Posterior cingulate gyrus (tissue), 11 donors: ENCODE measurements around the gene PAQR8.

Source experiments
- DNase-seq, 10 donors: peaks; one replicate each; pipeline versions ENCODE4 v3.0.0 to v3.0.0-alpha.2; 2020 to 2021; ENCODE audit warnings: mixed read lengths in 3 of 10
- intact Hi-C: fragments of 100-400 bp; cut with DNase I; formaldehyde crosslinking; loops from one replicate; pipeline ENCODE4 v1.15.1; 2023

The PAQR8 gene

DNA sequence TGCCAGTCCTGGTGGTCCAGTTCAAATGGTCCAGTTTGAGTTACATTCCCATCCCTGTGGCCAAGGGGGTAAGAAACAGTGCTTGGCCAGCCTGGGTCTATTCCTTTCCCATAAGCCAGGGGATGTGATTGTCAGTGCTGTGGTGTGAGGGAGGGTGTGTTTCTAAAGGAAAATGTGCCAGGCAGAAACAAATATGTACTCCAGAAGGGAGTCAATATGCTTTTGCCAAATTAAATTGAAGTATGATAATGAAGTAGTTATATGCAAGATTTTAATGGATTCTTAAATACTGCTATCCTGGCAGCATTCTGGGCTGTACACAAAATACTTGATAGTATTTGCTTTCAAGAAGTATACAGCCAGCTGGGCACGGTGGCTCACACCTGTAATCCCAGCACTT lies 16.6 kb upstream of the PAQR8 start:
- intact Hi-C loops = no loop called here
- DNase-seq = no peak

DNA sequence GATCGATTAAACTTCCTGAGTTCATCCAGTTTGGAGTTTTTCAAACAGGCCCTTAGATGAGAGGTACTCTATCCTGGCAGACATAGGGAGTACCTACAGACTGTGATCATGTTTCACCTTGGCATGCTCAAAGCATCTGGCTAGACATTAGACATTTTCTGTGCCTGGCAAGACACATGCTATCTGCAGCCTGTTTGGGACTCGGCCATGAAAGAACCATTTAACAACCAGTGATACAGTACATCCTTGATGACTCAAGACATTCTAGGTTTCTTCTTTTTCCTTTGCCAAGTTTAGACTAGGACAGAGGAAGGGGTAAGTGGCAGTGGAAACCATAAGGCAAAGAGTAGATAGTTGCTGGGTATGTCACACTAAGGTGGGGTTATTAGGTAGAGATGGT lies 15.4 kb upstream of the PAQR8 start:
- intact Hi-C loops = no loop called here
- DNase-seq = no peak

DNA sequence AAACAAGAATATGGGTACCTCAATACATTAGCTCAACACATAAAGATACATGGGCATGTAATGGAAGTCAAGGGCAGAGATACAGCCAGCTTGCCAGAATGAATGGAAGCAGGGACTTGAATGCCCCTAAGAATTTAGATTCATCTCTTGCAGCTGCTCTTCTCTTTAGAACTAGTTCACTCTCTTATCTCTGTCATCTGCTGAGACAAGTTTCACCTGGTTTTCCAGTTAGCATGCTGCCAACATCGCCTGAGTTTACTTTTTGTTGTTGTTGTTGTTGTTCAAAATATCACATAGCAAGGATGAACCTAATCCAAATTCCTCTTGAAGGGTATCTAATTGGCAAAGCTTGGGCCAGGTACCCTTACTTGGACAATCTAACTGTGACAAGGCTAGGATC lies 14.1 kb upstream of the PAQR8 start:
- no peak for DNase-seq
- intact Hi-C loops = no loop called here

DNA sequence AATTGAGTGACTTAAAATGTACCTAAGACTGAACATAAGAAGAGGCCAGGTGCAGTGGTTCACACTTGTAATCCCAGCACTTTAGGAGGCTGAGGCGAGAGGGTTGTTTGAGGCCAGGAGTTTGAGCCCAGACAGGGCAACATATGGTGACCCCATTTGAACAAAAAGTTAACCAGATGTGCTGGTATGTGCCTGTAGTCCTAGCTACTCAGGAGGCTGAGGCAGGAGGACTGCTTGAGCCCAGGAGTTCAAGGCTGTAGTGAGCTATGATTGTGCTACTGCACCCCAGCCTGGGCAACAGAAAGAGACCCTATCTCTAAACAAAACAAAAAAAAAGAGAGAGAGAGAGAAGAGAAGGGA lies 10.1 kb upstream of the PAQR8 start:
- DNase-seq = no peak
- intact Hi-C loops = no loop called here

DNA sequence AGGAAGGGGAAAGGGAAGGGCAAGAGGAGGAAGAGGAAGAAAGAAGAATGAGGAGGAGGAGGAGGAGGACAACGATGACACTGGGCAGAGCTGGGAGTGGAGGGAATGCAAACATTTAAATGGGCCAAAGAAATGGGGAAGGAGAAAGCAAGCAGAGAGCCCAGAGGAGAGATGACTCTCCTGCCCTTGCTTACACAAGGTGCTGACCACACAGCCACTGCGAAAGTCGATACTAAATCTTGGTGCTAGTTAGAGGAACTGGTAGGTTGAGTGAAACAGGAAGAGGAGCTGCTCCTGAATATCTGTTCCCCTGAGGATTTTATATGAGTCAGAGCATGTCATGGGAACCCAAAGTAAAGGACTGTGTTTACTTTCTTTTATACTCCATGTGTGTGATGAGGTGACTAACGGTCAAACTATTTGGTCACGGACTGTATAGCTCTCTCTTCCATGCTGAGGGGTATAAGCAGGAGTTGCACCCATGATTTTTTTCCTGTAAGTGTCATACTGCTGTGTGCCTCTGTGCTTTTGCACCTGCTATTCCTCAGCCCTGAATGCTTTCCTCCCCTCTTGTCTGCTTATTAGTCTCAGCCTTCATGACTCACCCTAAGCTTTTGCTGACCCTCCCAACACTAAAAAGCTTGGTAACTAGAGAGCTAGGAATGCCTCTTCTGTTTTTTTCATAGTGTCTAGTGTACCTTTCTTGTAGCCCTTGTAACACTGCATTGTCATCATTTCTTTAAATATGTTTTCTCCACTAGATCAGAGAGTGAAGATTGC lies 9.5 kb upstream of the PAQR8 start:
- no peak for DNase-seq
- intact Hi-C loops = no loop called here

DNA sequence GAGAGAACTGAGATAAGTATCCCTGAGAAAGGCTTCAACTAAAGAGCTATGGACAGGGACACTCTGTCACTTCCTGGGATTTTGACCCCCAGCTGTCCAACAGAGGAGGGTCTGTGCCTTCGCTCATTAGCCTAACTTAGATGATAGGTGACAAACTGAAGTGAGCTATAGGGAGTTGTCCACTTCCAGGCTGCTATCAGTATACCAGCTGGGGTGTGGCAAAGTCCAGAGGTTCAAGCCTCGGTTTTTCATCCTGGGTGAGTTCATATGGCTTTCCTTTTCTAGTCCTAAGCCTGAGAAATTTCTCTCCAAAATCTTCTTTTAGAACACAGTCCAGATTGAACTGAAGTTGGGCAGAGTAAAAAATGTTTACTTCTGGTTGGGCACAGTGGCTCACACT lies 5.9 kb upstream of the PAQR8 start:
- intact Hi-C loops = no loop called here
- DNase-seq = no peak

DNA sequence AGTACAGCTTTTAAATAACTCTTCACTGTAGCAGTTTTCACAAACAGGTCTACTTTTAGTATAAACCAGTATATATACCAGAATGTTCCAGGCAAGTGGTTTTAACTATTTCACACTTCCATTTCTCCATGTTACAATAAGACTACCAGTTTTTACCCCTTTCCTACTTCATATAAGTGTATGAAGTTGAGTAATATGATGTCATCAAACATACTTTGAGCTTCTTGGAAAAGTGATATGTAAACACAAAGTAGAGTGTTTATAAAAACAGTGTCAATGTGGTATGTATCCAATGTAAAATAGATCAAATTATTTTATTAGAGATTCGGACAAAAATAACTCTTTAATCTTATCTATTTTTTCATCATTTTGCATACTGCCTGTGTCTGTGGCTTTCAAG lies 2.5 kb upstream of the PAQR8 start:
- DNase-seq = no peak

DNA sequence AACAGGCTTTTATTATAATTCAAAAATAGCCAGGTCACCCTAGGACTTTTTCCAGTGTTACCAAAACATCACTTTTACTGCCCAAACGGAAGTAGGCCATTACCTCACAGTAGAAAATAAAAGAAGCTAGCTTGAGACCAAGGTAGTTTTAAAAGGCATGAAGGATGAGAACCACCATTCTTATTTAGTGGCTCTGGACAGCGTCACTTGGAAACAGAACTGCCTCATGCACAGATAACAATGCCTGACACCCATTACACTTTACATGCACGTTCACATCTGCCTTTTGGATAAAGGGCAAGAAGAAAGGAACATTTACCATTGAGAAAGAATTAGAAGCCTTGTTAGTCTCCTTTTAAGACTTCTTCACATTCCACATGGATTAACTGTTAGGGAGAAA lies 1.9 kb upstream of the PAQR8 start:
- DNase-seq = no peak
- intact Hi-C loops = loop anchor here (5.0 kb wide), 1 partner anchor 37 kb away; no protein-coding TSS in a partner anchor

More for the DNA sequence above, 2.5 kb upstream of the PAQR8 start:
- intact Hi-C loops = no loop called here

DNA sequence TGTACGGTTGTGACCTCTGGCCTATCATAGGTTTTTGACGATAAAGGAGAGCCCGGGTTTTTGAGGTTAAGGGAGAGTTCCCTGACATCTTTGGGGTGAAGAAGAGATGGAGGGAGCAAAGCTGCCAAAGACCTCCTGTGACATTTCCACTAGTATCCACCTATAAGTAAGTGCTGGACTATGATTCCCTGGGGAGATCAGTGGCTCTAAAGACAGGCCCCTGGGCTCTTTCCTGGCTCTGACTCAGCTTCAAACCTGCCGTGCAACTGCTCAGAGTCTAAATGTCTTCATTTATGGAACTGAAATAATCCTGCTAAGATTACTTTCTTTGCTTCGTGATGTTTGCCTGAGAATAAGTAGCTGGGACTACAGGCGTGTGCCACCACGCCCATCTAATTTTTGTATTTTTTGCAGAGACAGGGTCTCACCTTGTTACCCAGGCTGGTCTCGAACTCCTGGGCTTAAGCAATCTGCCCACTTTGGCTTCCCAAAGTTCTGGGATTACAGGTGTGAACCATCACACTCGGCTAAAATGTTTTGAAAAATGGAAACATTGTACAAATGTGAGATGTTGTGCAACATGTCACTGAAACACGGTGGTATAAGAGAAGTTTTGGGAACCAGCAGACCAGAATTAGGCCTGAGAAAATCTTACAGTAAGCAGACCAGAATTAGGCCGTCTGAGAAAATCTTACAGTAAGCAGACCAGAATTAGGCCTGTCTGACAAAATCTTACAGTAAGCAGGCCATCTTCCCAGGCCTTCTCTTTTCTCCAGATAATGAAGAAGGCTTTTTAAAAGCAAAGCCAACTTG lies 1.1 kb upstream of the PAQR8 start:
- DNase-seq = no peak
- intact Hi-C loops = loop anchor here (5.0 kb wide), 1 partner anchor 36 kb away; no protein-coding TSS in a partner anchor

DNA sequence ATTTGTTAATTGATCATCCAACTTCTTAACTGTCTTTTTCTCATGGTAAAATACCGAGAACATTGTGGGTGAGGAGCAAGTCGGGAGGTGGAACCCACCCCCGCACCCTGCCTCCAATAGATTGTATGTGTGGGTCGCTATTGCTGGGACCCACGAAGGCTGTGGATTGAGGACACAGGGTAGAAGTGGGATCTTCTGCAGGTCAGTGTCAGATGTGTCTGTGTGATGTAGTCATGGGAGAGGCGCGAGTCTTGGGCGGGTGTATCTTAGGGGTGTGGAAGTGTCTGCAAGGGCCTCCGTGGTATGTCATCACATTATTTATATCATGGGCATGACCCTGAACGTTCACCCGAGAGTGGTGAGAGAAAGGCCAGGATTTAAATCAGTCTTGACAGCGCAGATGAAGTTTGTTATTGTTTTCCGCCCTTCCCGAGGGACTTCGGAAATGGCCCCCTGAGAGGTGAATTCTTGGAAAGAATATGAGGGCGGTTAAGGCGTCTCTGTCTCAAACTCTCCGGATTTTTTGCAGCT lies 472 bp upstream of the PAQR8 start:
- intact Hi-C loops = loop anchor here (5.0 kb wide), 1 partner anchor 36 kb away; no protein-coding TSS in a partner anchor
- peak in 1 of 10 donors; percentile 8 for DNase-seq

DNA sequence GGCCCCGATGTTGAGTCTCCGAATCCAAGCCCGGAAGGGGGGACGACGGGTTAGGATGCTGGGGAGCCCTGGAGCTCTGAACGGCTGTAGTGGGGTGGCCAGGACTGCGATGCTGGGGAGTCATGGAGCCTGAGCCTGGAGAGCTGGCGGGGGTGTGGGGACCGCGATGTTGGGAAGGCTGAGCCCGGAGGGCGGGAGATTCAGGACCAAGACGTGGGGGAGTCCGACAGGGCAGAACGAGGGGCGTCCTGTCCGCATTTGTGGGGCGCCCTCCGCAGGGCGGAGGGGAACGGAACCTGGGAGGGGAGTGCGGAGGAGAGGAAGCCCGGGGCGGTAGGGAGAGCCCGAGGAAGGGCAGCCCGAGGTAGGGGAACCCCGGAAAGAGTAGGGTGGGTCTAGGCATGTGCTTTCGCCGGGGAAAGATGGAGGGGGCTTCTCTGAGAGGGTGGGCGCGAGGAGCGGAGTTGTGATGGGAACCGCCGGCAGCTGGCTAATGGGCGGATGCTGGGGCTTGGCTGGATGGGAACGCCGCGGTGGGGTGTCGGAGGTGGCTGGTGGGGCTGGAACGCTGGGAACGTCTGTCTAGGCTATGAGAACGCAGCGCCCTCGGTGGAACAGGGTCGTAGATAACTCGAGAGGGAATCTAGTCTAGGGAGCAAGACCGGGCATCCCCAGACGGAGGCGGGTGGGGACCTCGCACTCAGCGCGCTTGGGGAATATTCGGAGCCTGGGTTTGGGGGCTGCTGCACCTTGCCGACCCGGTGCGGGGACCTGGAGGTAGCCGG lies 684 bp downstream of the PAQR8 start:
- intact Hi-C loops = loop anchor here (1.0 to 5.0 kb wide), 2 partner anchors 35 to 77 kb away; no protein-coding TSS in a partner anchor
- DNase-seq = peak; percentile 31 to 90 (median 50)

DNA sequence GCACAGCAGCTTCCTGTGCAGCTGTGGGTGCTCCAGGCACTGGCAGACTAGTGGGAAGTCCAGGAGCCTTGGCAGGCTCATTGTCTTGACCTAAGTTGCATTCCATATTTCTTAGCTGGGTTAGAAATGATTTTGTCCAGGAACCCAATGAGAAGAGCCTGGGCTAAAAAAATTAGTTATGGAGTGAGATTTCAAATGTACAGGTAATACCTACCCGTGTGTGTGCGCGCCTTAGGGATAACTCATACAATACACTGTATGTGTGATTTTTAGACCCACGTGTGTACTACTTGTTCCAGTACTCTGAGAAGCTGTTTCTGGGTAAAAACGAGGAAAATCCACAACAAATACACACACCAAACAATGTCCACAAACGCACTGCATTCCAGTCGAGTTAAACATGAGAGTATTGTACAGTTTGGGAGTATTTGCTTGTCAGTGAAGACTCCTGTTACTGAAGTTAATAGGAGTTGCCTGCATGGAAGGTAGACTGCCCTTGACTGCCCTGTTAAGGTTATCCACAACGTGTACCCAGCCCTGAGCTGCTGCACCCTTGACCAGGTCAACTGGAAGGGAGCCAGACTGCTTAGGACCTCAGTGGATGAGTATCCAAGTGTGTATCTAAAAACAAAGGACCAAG lies 1.4 kb downstream of the PAQR8 start:
- peak in 3 of 10 donors; percentile 13 to 48 (median 30) for DNase-seq
- intact Hi-C loops = loop anchor here (5.0 kb wide), 1 partner anchor 34 kb away; no protein-coding TSS in a partner anchor

DNA sequence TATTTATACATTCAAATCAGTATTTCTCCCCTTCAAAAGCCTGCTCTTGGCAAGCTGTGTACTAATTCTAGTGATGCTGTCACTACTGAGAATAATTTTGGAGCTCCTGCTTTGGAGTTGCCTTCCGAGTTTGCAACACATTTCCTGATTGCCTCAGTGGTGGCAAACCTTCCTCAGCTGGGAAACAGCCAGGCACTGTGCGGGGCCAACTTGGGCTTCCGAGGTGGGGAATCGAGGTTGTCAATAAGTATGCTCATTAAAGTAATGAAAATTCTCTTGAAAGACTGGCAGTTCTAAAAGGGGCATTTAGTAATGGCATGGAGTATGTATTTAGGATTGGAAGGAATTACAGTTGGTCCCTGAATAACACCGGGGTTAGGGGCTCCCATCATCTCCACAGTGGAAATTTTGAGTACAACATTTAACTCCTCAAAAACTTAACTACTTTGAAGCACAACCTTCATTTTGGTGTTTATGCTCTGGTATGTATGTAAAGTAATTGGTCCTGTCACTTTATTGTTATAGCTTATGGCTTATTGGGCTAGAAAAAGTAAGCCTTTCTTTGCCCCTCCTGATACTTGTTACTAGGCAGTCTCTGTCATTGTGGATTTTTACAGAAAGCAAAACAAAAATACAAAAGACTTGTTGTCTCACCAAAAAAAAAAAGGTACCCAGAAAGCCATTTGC lies 2.7 kb downstream of the PAQR8 start:
- DNase-seq = peak in 8 of 10 donors; percentile 28 to 89 (median 44)
- intact Hi-C loops = loop anchor here (5.0 kb wide), 1 partner anchor 33 kb away; no protein-coding TSS in a partner anchor

DNA sequence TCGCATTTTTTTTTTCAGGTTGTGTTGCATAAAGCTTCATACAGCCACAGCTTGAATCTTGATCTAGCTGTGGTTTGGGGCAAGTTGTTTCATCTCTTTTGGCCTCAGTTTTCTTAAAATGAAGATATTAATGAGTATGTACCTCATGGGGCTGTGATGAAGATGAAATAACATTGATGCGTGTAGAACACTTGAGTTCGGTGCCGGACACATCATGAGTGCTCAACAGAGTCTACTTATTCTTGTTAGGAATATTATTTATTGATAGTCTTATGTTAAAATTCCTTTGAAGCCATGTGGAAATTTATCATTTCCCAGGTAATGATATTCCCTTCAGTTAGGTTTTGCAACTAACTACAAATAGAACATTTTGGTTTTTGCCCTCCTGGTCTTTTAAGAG lies 3.4 kb downstream of the PAQR8 start:
- DNase-seq = no peak
- intact Hi-C loops = no loop called here

DNA sequence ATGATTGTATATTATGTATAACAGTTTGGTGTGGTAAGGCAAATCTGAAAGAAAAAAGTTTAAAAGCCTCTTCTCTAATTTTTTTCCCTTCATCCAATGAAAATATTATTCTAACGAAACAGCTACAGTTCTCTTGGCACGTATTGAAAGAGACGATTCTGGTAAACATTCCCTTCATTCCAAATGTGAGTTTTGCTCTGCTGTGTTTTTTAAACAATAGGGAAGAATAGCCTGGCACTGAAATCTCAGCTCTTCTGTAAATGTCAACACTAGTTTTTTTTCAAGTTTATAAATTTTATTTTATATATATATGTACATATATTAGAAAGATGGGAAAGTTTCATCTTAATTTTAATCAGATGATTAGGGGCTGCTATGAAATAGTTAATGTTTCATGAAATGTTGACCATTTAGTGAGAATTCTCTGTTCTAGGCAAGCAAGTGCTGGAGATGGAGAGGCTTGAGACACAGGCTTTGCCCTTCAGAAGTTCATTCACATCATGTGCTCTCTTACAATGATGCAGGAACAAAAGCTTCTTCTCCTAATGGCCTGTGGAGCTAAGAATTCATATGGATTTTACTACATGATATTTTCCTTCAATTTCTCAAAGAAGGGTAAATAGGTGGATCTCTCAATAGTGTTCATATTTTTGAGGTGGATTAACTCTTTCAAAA lies 4.1 kb downstream of the PAQR8 start:
- intact Hi-C loops = no loop called here
- DNase-seq = no peak

DNA sequence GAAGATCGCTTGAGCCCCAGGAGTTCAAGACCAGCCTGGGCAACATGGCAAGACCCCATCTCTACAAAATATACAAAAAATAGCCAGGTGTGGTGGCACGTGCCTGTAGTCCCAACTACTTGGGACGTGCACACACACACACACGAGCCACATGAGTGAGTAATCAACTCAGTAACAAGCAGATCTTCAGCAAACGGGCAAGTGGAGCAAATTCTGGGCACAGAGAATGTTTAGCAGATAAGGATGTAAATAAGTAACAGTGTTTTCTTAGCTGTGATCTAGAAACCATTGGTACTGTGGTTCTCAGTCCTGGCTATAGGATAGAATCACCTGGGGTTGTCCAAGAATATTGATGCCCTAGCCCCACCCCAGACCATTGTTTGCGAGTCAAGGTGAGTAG lies 6.1 kb downstream of the PAQR8 start:
- intact Hi-C loops = no loop called here
- DNase-seq = no peak

DNA sequence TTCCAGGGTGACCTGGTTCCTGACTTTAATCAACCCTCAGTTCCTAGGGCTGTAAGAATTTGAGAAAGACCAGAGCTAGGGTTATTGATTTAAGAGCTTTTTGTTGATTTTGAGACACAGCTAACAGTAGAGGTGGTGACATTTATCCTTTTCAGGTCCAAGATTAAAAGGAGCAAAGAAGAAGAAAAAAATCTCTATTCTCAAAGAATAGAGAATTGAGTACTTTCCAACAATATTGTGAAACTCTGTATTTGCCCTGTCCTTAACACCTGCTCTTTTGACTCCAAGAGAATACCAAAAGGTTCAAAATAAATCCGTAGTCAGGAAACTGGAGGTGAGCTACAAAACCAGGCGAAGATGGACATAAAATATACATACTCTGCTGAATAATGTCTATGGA lies 7.3 kb downstream of the PAQR8 start:
- intact Hi-C loops = no loop called here
- DNase-seq = no peak

DNA sequence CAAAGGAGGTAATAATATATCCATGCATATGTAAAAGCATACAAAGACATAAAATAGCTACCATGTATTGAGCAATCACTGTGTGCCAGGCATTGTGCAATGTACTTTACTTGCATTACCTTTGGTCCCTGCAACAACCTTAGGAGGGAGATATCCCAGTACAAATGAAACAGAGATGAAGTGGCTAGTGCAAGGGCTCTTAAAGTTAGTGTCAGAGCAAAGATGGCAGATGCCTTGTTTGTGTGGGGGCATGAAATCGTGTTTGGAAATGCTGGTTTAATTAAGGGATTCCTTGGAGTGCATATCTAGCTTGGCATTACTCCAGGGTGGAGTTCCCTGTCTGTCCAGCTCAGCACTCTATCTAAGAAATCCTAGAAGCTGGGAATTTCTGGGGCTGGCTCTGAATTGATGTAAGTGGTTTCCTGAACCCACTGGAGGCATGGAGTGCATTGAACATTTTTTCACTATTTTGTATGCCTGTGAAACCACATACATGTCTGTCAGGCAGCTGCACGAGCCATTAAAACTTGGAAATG lies 9.8 kb downstream of the PAQR8 start:
- DNase-seq = no peak
- intact Hi-C loops = no loop called here
